ENCODE data around the gene GRK4.

The GRK4 gene

DNA sequence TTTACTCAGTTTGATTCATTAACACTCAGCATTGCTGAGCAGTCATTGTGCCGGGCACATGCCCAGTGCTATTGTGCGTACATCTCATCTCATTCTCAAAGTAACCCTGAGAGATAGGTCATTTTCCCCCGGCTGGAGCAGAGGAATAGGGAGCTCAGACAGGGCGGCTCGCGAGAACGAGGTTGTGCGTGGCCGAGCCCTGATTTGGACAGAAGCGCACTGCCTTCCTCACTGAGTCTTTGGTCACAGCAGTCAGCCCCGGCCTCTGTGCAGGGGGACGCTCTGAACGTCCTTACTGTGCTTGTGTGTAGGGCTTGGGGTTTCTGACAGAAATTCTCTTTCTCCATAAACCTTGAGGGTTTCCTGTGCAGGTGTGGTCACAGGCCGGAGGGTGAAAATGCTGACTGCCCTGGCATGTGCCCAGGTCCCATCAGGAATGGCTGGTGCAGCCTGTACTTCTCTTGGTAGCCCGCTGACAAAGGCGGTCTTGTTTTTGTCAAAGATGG lies 39.6 kb upstream of the GRK4 start:
- TF ChIP-seq, protein P1, sequence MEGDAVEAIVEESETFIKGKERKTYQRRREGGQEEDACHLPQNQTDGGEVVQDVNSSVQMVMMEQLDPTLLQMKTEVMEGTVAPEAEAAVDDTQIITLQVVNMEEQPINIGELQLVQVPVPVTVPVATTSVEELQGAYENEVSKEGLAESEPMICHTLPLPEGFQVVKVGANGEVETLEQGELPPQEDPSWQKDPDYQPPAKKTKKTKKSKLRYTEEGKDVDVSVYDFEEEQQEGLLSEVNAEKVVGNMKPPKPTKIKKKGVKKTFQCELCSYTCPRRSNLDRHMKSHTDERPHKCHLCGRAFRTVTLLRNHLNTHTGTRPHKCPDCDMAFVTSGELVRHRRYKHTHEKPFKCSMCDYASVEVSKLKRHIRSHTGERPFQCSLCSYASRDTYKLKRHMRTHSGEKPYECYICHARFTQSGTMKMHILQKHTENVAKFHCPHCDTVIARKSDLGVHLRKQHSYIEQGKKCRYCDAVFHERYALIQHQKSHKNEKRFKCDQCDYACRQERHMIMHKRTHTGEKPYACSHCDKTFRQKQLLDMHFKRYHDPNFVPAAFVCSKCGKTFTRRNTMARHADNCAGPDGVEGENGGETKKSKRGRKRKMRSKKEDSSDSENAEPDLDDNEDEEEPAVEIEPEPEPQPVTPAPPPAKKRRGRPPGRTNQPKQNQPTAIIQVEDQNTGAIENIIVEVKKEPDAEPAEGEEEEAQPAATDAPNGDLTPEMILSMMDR (IDR thresholded peaks at IDR 0.05; ENCODE audit: borderline replicate concordance, control extremely low read depth, extremely low read depth, insufficient read depth, missing control alignments): no peak
- in situ Hi-C loops (cut with MboI; ENCODE audit: low sequenced_read_pairs, unreplicated experiment): no loop called here
- DNase-seq (ENCODE audit: low spot score): no peak

DNA sequence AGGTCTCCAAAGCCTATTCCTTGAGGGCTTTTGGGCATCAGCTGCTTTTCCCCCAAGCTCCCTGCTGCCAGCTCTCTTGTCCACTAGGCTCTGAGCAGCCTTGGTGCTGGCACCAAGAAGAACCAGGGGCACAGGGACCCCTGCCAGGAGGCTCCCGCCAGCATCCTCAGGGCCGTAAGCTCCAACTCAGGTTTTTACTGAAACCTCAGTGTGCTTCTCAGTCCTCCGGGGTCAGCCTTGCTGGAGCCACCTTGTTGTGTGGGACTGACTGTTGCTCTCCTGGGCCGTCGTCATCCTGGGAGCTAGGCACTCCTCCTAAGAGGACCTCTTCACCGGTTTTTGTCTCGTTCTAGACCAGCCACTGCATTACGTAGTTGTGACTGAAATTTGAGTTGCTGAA lies 39.1 kb upstream of the GRK4 start:
- no peak for DNase-seq (ENCODE audit: low spot score)
- TF ChIP-seq, protein P1 (IDR thresholded peaks at IDR 0.05; ENCODE audit: borderline replicate concordance, control extremely low read depth, extremely low read depth, insufficient read depth, missing control alignments): no peak
- in situ Hi-C loops (cut with MboI; ENCODE audit: low sequenced_read_pairs, unreplicated experiment): no loop called here

DNA sequence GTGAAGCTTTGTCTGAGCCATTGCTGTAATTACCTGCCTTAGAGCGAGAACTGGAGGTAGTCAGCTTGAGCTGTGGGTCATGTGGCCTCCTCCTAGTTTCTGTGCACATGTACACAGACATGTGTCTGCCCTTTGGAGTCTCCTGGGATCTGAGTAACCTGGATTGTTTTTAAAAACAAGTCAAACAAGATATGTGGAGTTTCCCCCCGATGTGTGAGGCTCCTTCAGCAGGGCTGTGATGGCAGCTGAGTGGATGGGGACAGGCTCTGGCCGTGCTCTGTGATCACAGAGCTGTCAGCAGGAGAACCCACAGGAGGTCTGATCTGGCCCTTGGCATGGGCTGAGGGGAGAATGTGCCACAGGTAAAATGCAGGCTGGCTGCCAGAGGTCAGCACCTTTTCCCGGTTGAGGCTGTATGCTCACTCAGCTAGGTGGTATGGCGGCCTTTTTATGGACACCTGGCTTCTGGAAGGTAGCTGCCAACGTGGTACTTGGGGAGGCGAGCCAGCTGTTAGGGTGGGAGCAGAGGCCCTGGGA lies 38.5 kb upstream of the GRK4 start:
- in situ Hi-C loops (cut with MboI; ENCODE audit: low sequenced_read_pairs, unreplicated experiment): loop anchor here (5.0 kb wide), 1 partner anchor 158 kb away; no protein-coding TSS in a partner anchor
- TF ChIP-seq, protein P1 (IDR thresholded peaks at IDR 0.05; ENCODE audit: borderline replicate concordance, control extremely low read depth, extremely low read depth, insufficient read depth, missing control alignments): no peak
- no peak for DNase-seq (ENCODE audit: low spot score)

DNA sequence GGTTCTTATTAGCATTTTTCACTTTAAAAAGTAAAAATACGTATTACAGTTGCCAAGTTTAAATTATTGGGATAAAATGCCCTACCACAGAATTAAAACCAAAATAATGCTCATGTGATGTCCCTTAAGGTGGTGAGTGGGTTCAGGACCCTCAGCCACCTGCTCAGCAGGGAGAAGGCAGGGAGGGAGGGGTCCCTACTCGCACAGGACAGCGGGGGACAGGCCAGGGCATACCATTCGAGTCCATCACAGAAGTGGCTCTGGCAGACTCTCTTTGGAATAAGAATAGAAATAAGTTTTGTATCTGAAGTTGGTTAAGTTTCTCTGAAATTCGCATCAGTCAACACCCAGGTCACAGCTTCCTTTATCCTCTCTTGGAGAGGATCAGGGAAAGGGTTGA lies 37.9 kb upstream of the GRK4 start:
- no peak for DNase-seq (ENCODE audit: low spot score)
- in situ Hi-C loops (cut with MboI; ENCODE audit: low sequenced_read_pairs, unreplicated experiment): loop anchor here (5.0 kb wide), 1 partner anchor 158 kb away; no protein-coding TSS in a partner anchor
- TF ChIP-seq, protein P1 (IDR thresholded peaks at IDR 0.05; ENCODE audit: borderline replicate concordance, control extremely low read depth, extremely low read depth, insufficient read depth, missing control alignments): no peak

DNA sequence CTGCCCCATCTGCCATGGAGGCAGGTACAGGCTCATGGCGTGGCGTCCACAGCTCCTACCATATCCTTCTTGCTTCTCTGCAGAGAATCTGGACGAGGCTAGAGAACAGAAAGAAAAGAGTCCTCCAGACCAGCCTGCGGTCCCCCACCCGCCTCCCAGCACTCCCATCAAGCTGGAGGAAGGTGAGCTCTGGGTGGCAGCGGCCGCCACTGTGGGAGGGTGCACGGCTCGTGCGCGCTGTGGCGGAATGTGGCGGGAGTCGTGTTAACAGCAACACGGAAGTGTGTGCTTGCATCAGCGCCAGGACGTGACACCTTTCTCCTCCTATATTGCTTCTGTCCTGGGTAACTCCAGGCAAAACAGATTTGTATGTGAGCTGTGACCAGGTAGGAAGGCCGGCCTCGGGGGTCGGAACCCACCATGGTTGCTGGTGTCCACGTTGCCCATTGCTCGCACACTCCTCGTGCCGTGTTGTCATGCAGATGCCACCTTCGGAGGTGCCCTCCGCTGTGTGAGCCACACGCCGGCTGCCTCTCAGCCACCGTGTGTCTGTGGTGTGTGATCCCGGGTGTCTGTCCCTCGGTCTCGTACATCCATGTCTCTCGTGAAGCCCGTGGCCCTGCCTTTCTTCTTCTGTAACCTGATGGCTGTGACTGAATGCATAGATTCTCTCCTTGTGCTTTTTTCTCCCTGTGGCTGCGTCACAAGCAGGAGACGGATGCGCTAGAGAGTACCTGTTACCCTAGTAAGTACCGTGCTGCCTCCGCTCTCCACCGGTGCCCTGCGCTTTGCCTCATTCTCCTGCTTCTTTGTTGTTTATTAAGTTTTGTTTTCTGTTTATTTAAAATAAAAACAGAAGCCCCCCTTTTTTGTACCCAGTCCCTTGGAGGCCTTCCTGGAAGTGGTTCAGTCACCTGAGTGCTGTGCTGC lies 37.2 kb upstream of the GRK4 start:
- DNase-seq (ENCODE audit: low spot score): no peak
- TF ChIP-seq, protein P1 (IDR thresholded peaks at IDR 0.05; ENCODE audit: borderline replicate concordance, control extremely low read depth, extremely low read depth, insufficient read depth, missing control alignments): no peak
- in situ Hi-C loops (cut with MboI; ENCODE audit: low sequenced_read_pairs, unreplicated experiment): loop anchor here (5.0 kb wide), 1 partner anchor 159 kb away; no protein-coding TSS in a partner anchor

DNA sequence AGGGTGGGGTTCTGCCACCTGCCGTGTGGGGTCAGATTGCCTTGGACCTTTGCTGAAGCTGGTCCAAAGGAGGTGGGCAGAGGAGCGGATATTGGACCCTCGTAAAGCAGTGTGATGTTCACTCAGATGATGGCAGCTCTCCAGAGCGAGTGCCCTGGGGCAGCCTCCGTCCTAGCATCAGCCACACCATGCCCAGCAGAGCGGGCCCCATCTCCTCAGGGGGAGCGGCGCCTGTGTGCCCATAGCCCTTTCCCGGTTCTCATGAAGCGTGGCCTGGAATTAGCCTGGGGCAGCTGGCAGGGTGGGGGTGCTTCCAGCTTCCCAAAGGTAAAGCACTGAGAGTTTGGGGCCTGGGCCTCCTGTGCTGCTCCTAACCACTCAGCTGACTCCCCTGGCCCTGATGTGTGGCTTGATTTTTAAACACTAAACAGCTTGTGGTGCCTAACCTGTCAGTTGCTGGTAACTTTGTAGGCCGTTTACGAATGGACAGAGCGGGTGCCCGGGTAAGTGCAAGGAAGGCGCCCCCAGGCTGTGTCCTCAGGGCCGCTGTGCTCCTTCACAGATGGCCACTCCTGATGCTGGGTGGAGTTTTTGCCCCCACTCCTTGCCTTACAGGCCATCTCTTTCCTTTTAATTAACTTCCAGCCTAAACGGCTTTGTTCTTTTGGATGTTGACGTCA lies 36.2 kb upstream of the GRK4 start:
- in situ Hi-C loops (cut with MboI; ENCODE audit: low sequenced_read_pairs, unreplicated experiment): loop anchor here (5.0 kb wide), 1 partner anchor 160 kb away; no protein-coding TSS in a partner anchor
- TF ChIP-seq, protein P1 (IDR thresholded peaks at IDR 0.05; ENCODE audit: borderline replicate concordance, control extremely low read depth, extremely low read depth, insufficient read depth, missing control alignments): no peak
- no peak for DNase-seq (ENCODE audit: low spot score)
